ENCODE data around the gene MLC1. TPM values are rescaled to one million over a fixed set of nuclear protein-coding genes. Genes with fewer than 3 reads are reported as not detected.

Gene MLC1
- total RNA-seq, 1 donor from 2014 or later, result 2.3 TPM

- intact Hi-C loops (cut with DNase I), result no loop called here
- DNase-seq (peak; percentile 53), ATAC-seq (no peak)
- TF ChIP-seq CTCF (IDR thresholded peaks at IDR 0.05), result no peak
- H3K9me3 ChIP-seq, result no peaks in the 10 kb centered on the region
- H3K4me3 ChIP-seq, result no peak overlapping the region
- H3K36me3 ChIP-seq, result no peaks in the 10 kb centered on the region
- H3K4me1 ChIP-seq, result peaks cover 6% of the 10 kb centered on the region
- H3K27me3 ChIP-seq, result peaks cover 12% of the 10 kb centered on the region
- no peak overlapping the region for H3K27ac ChIP-seq
These were observed 50.8 kb downstream of the MLC1 start for GRCh38 chr22:50034126-50035081.

DNA sequence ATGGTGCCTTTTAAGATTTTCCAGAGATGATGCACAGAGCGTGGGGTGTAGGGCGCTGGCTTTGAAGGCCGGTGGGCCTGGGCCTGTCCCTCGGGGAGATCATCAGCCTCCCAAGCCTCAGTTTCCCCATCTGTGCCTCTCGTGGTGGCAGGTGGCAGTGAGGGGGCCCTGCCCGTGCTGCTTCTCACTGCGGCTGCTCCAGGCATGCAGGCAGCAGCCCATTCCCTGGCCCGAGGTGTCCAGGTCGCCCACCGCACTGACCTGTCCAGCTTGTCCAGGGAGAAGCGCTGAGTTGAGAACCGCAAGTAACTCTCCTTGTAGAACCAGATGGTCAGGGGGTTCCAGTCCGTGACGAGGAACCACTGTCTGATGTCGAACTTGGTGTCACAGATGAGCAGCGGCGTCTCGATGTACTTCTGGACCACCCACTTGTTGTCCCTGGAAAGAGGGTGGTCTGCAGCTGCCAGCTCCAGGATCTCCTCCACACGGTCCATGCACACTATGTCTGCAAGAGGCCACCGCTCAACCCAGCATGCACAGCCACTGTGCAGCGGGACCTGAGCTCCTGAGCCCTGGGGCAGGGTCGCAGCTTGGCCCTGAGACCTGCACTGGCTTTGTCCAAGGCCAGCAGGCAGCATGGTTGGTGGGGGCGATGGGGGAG lies 52.2 kb downstream of the MLC1 start:
- Histone ChIP-seq H3K9me3 (no peaks in the 10 kb centered on the region), H3K27me3 (peaks cover 12% of the 10 kb centered on the region), H3K4me1 (peaks cover 6% of the 10 kb centered on the region), H3K27ac (no peak overlapping the region), H3K36me3 (no peaks in the 10 kb centered on the region), H3K4me3 (no peak overlapping the region)
- TF ChIP-seq CTCF (IDR thresholded peaks at IDR 0.05), result no peak
- DNase-seq, result peak; percentile 63
- ATAC-seq, result no peak
- intact Hi-C loops (cut with DNase I), result no loop called here

- peaks cover 10% of the 10 kb centered on the region for H3K4me1 ChIP-seq
- no peak overlapping the region for H3K4me3 ChIP-seq
- H3K27me3 ChIP-seq, result peaks cover 12% of the 10 kb centered on the region
- DNase-seq (peak; percentile 57), ATAC-seq (no peak)
- TF ChIP-seq CTCF (IDR thresholded peaks at IDR 0.05), result no peak
- H3K9me3 ChIP-seq, result no peaks in the 10 kb centered on the region
- no peaks in the 10 kb centered on the region for H3K36me3 ChIP-seq
- intact Hi-C loops (cut with DNase I), result no loop called here
- H3K27ac ChIP-seq, result no peak overlapping the region
These were observed 52.9 kb downstream of the MLC1 start for GRCh38 chr22:50032109-50032871.

DNA sequence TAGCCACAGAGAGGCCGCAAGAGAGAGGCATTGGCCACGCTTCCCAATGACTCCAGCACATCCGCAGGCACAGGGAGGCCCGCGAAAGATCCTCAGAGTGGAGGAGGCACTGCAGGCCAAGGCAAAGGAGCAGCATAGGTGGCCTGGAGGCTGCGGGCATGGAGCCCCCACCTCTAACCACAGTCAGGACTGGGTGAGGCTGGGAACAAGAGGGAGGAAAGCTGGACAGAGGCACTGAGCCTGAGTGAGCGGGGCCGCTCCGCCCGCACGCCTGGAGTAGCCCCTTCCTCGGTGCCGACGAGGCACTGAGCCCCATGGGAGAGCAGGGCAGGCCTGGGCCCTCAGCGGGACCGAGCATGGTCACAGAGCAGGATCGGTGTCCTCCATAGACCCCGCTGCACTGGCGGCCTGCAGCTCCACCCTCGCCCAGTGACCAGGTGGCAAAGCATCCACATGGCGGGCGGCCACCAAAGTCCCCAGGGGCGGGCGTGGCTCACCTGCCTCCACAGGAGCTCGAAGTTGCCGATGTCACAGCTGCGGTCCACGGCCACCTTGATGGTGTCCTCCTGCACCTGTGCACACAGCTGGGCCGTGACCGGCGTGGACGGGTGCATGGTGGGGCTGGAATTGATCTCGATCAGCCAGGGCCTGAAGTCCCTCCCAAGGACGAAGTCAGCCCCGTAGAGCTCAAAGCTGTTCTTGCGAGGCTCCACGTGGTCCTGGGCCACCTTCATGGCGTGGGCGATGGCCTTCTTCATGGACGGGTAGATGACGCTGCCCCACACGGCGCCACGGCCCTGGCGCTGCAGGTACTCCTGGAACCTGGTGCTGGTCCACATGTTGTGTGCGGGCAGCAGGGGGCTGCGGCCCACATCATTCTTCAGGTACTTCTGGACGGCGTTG lies 53.8 kb downstream of the MLC1 start:
- no peak overlapping the region for H3K27ac ChIP-seq
- H3K4me1 ChIP-seq, result peaks cover 10% of the 10 kb centered on the region
- peak; percentile 58 for DNase-seq
- no peak for TF ChIP-seq CTCF (IDR thresholded peaks at IDR 0.05)
- H3K4me3 ChIP-seq, result no peak overlapping the region
- peaks cover 12% of the 10 kb centered on the region for H3K27me3 ChIP-seq
- intact Hi-C loops (cut with DNase I), result loop anchor here (2.0 kb wide), 1 partner anchor 101 kb away; no protein-coding TSS in a partner anchor
- no peaks in the 10 kb centered on the region for H3K36me3 ChIP-seq
- no peaks in the 10 kb centered on the region for H3K9me3 ChIP-seq
- ATAC-seq, result no peak
